OCI-LY7 (cell line): ENCODE data around the gene LITAFD.

Experiments used
- CTCF ChIP-seq: fragments of 200-600 bp; sonication (generic); conservative IDR thresholded peaks from 2 replicates; pipeline ENCODE4 v1.5.1; 2014; ENCODE audit warnings: mild to moderate bottlenecking, antibody characterized with exemption, low read length, moderate library complexity, mixed read lengths
- EZH2phosphoT487 ChIP-seq: fragments of 200-600 bp; sonication (generic); IDR thresholded peaks from 2 replicates; pipeline ENCODE4 v1.6.1; 2018; ENCODE audit warnings: low read depth, borderline replicate concordance, mild to moderate bottlenecking, mixed run types, antibody characterized with exemption, low read length, moderate library complexity, mixed read lengths

- TF ChIP-seq CTCF (no peak), EZH2phosphoT487 (no peak)
Observed at GRCh38 chr16:8865145-8865882, 16.8 kb upstream of the LITAFD start.
